Measurements from ENCODE around the gene DKK2. TPM values are rescaled to one million over a fixed set of nuclear protein-coding genes. Genes with fewer than 3 reads are reported as not detected.

The DKK2 gene
- polyA plus RNA-seq, 1 of the 3 experiments (the other 2 are of a cell fraction): 53.1 TPM

- Histone ChIP-seq H3K36me3 (replicated peaks in 1 of 2; ENCODE audit: control insufficient read depth in 1 of 2, insufficient read depth in 2 of 2, low read length in 1 of 2) (no peaks in the 10 kb centered on the region), H3K9me3 (no peaks in the 10 kb centered on the region), H2AFZ (ENCODE audit: low read depth) (no peak overlapping the region), H3K4me1 (ENCODE audit: control insufficient read depth in 1 of 2, insufficient read depth in 2 of 2, low read depth in 1 of 2, low read length in 1 of 2) (no peaks in the 10 kb centered on the region; a peak in 1 of 4 replicates), H3K27me3 (ENCODE audit: insufficient read depth) (no peaks in the 10 kb centered on the region), H3F3A (replicated peaks; ENCODE audit: insufficient read depth) (no peaks in the 10 kb centered on the region), H3K4me2 (no peak overlapping the region), H3K79me2 (ENCODE audit: insufficient read depth) (no peaks in the 10 kb centered on the region), H3K4me3 (ENCODE audit: low read depth in 2 of 2, low read length in 1 of 2) (no peak overlapping the region), H3K9me2 (no peaks in the 10 kb centered on the region), H4K20me1 (ENCODE audit: insufficient read depth) (no peaks in the 10 kb centered on the region), H3K9ac (no peak overlapping the region), H3K27ac (ENCODE audit: low read depth in 2 of 2, low read length in 1 of 2) (no peak overlapping the region; a peak in 1 of 4 replicates)
- ChIA-PET POLR2A (interaction anchor here (0.6 kb wide), 1 partner anchor 766 kb away, joined by 3 read pairs; no protein-coding TSS in a partner anchor), CTCF (no interaction called here)
- no peak for DNase-seq
- WGBS (ENCODE audit: low lambda C conversion rate): 73% methylated on average over 1 of the region's 1 CpG
- TF ChIP-seq YY1 (IDR thresholded peaks at IDR 0.05; ENCODE audit: low read depth) (no peak), FOSL2 (IDR thresholded peaks at IDR 0.05; ENCODE audit: borderline replicate concordance, low read depth) (no peak), EZH2phosphoT487 (IDR thresholded peaks at IDR 0.05; ENCODE audit: borderline replicate concordance, low read depth) (no peak), RCOR1 (IDR thresholded peaks at IDR 0.05; ENCODE audit: low read length) (no peak), POLR2AphosphoS5 (IDR thresholded peaks at IDR 0.05; ENCODE audit: low read depth, low read length) (no peak), MEF2A (IDR thresholded peaks at IDR 0.05; ENCODE audit: borderline replicate concordance, low read depth) (no peak), NFIC (IDR thresholded peaks at IDR 0.05; ENCODE audit: borderline replicate concordance) (no peak), RAD21 (IDR thresholded peaks at IDR 0.05; ENCODE audit: low read length) (no peak), GABPA (IDR thresholded peaks at IDR 0.05; ENCODE audit: low read depth) (no peak)
- TF ChIP-seq, protein P1, sequence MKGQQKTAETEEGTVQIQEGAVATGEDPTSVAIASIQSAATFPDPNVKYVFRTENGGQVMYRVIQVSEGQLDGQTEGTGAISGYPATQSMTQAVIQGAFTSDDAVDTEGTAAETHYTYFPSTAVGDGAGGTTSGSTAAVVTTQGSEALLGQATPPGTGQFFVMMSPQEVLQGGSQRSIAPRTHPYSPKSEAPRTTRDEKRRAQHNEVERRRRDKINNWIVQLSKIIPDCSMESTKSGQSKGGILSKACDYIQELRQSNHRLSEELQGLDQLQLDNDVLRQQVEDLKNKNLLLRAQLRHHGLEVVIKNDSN (IDR thresholded peaks at IDR 0.05; ENCODE audit: borderline replicate concordance, low read depth): no peak
- TF ChIP-seq, protein P2, sequence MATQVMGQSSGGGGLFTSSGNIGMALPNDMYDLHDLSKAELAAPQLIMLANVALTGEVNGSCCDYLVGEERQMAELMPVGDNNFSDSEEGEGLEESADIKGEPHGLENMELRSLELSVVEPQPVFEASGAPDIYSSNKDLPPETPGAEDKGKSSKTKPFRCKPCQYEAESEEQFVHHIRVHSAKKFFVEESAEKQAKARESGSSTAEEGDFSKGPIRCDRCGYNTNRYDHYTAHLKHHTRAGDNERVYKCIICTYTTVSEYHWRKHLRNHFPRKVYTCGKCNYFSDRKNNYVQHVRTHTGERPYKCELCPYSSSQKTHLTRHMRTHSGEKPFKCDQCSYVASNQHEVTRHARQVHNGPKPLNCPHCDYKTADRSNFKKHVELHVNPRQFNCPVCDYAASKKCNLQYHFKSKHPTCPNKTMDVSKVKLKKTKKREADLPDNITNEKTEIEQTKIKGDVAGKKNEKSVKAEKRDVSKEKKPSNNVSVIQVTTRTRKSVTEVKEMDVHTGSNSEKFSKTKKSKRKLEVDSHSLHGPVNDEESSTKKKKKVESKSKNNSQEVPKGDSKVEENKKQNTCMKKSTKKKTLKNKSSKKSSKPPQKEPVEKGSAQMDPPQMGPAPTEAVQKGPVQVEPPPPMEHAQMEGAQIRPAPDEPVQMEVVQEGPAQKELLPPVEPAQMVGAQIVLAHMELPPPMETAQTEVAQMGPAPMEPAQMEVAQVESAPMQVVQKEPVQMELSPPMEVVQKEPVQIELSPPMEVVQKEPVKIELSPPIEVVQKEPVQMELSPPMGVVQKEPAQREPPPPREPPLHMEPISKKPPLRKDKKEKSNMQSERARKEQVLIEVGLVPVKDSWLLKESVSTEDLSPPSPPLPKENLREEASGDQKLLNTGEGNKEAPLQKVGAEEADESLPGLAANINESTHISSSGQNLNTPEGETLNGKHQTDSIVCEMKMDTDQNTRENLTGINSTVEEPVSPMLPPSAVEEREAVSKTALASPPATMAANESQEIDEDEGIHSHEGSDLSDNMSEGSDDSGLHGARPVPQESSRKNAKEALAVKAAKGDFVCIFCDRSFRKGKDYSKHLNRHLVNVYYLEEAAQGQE (IDR thresholded peaks at IDR 0.05; ENCODE audit: low read depth, low read length): no peak
These were observed 94.3 kb downstream of the DKK2 start for GRCh38 chr4:106941841-106942240.

- Histone ChIP-seq H3K4me2 (no peak overlapping the region), H3K4me1 (ENCODE audit: control insufficient read depth in 1 of 2, insufficient read depth in 2 of 2, low read depth in 1 of 2, low read length in 1 of 2) (peaks cover 0 to 4% of the 10 kb centered on the region in 2 experiments; a peak in 1 of 4 replicates), H3K9ac (no peak overlapping the region), H3K27ac (ENCODE audit: low read depth in 2 of 2, low read length in 1 of 2) (no peak overlapping the region), H4K20me1 (ENCODE audit: insufficient read depth) (no peaks in the 10 kb centered on the region), H3K79me2 (ENCODE audit: insufficient read depth) (no peaks in the 10 kb centered on the region), H3K4me3 (ENCODE audit: low read depth in 2 of 2, low read length in 1 of 2) (no peak overlapping the region), H3K27me3 (ENCODE audit: insufficient read depth) (no peaks in the 10 kb centered on the region), H3K9me2 (no peaks in the 10 kb centered on the region), H2AFZ (ENCODE audit: low read depth) (no peak overlapping the region), H3K36me3 (replicated peaks in 1 of 2; ENCODE audit: control insufficient read depth in 1 of 2, insufficient read depth in 2 of 2, low read length in 1 of 2) (peaks cover 0 to 7% of the 10 kb centered on the region in 2 experiments), H3K9me3 (no peaks in the 10 kb centered on the region), H3F3A (replicated peaks; ENCODE audit: insufficient read depth) (no peaks in the 10 kb centered on the region)
- 83% methylated on average over 6 of the region's 6 CpGs for WGBS (ENCODE audit: low lambda C conversion rate)
- ChIA-PET POLR2A (no interaction called here), CTCF (no interaction called here)
- TF ChIP-seq FOXM1 (IDR thresholded peaks at IDR 0.05; ENCODE audit: low read depth) (no peak), MAX (IDR thresholded peaks at IDR 0.05; ENCODE audit: low read depth) (no peak), YY1 (IDR thresholded peaks at IDR 0.05; ENCODE audit: low read depth) (no peak)
- no peak for DNase-seq
These were observed 105.6 kb downstream of the DKK2 start for GRCh38 chr4:106930522-106930921.
